ENCODE data around the gene GREM2.

GREM2 gene

DNA sequence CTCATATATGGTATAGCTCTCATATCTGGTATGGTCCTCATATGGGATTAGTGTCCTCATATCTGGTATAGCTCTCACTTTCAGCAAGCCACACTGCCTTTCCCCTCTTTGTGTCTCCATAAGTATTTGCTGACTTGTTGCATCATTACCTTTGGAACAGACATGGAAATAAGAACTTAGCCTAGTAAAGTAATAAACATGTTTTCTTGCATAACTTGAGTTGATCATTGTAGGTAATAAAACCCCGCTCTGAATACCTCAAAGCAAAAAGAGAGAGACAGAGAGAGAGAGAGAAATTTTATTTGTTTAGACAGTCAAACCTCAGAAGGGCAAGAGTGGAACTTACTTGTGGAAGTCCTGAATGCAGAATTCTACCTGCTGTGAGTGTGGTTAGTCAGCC lies 170.3 kb downstream of the GREM2 start:
- DNase-seq (ENCODE audit: low read depth, low spot score): no peak
- ChIA-PET CTCF (interaction anchor here (1.0 kb wide), 1 partner anchor 17 kb away, joined by 3 read pairs; no protein-coding TSS in a partner anchor), POLR2A (no interaction called here)
- TF ChIP-seq, protein P1, sequence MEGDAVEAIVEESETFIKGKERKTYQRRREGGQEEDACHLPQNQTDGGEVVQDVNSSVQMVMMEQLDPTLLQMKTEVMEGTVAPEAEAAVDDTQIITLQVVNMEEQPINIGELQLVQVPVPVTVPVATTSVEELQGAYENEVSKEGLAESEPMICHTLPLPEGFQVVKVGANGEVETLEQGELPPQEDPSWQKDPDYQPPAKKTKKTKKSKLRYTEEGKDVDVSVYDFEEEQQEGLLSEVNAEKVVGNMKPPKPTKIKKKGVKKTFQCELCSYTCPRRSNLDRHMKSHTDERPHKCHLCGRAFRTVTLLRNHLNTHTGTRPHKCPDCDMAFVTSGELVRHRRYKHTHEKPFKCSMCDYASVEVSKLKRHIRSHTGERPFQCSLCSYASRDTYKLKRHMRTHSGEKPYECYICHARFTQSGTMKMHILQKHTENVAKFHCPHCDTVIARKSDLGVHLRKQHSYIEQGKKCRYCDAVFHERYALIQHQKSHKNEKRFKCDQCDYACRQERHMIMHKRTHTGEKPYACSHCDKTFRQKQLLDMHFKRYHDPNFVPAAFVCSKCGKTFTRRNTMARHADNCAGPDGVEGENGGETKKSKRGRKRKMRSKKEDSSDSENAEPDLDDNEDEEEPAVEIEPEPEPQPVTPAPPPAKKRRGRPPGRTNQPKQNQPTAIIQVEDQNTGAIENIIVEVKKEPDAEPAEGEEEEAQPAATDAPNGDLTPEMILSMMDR (IDR thresholded peaks at IDR 0.05; ENCODE audit: insufficient read depth, low read length, missing control alignments): no peak
- no peak overlapping the region for H3K4me3 ChIP-seq (ENCODE audit: low read depth, low read length)

All from AG04449 (cell line).